Stimulated activated naive CD4-positive, alpha-beta T cell (primary cell): ENCODE measurements around the gene RTTN.

Experiments used
- DNase-seq, 6 experiments: peaks; one replicate each; lab custom pipeline; 2025; lab: John Stamatoyannopoulos, UW

RTTN gene

DNA sequence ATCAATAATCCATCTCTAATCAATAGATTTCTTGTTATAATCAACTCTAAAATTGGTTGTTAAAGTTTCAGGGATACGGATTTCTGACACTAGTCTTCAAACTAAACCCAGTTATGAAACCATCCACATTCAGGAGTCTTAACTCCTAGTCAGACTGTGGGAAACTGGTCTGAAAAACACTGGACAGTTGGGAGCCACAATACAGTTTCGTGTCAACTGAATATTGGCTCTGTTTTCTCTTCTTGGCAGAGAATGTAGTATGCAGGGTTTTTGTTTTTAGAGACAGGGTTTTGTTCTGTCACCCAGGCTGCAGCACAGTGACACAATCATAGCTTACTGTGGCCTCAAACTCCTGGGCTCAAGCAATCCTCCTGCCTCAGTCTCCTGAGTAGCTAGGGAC lies 123.1 kb downstream of the RTTN start:
- no peak for DNase-seq

DNA sequence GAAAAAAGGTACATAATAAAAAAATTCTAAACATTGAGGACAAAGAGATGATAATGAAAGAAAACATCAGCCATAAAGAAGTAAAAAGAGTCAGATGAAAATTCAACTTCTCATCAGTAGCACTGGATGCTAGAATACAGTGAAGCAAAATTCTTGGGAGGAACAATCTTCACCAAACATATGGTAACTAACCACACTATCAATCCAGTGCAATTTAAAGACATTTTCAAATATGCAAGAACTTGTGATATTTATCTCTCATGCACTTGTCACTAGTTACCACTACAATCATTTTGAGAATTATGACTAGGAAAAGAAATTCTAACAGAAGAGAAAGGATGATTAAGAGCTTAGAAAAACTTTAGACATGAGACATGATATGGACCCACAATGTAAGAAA lies 127.4 kb downstream of the RTTN start:
- no peak for DNase-seq

DNA sequence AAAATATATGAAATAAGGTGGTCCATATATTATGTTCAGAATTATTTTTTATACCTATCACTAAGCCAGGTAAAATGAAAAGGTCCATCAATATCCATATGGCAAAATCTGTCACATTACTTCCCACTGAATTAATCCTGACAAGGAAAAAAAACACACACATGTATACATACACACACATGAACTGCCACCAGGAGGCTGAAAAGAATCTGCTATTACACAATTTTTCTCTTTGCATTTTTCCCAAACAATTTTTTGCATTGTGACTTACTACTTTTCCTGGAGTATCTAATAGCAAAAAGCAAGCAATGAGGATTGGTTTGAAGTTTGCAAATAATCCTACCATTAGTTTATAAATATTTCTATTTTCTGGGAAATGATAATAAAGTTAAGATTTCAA lies 129.6 kb downstream of the RTTN start:
- no peak for DNase-seq

DNA sequence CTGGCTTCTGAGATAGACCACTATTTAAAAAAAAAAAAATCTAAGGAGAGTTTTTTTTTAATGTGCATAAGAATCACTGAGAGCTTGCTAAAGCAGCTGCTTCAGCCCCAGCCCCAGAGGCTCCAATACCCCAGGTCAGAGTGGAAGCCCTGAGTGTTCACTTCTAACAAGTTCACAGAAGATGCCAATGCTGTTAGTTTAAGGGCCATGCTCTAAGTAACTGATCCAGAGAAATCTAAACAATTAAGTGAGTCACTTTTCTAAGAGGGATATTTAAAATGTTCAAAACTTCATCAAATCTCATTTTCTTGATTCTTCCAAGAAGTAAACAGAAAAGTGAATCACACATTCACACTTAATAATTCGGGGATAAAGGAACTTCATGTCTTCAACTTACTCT lies 131.4 kb downstream of the RTTN start:
- no peak for DNase-seq

DNA sequence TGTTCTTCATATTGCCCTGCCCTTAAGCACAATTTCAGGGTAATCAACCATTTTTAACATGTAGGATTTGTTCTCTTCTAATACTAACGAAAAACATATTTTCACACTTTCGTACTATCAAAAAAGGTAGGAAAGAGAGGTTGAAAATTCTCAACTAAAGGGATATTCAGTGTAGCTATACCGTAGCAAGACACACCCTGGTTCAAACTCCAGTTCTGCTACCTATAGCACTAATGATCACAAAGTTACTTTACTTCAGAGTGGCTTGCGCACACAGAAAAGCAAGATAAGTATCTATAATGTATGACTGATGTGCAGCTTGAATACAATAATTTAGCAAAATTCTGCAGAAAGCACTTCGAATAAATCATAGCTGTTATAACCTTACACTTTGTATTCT lies 132.1 kb downstream of the RTTN start:
- no peak for DNase-seq

DNA sequence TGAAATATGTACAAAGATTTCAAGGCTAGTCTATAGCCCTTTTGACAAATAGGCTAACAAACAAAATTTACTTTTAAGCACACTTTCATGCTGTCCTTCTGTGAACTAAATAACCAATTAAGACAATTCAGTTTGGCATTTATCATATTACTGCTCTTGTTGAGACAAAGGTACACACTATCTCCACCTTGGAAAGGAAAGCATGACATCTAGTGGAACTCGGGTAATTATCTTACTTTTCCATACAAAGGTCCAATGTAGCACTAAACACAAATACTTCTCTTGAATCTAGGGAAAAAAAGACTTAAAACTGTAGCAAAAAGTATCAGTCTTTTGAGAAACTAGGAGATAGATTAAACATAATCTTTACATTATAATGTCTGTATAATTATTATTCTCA lies 132.8 kb downstream of the RTTN start:
- DNase-seq, result no peak

DNA sequence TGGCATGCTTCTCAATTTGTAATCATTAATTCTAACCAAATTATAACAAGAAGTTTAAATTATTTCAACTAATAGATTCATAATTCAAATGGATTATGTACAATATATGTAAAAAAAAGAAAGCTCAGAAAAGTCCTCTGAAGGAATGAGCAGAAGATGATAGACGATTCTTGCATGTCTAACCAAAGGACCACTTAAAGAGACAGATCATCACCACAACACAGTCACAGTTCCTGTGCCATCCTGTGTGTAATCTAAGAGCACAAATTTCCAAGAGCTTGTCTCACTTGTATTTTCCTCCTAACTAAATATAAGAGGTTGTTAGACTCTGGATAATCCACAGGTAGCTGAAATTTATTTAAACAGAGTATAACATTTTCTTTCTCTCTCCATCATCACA lies 135.5 kb downstream of the RTTN start:
- DNase-seq, result no peak

DNA sequence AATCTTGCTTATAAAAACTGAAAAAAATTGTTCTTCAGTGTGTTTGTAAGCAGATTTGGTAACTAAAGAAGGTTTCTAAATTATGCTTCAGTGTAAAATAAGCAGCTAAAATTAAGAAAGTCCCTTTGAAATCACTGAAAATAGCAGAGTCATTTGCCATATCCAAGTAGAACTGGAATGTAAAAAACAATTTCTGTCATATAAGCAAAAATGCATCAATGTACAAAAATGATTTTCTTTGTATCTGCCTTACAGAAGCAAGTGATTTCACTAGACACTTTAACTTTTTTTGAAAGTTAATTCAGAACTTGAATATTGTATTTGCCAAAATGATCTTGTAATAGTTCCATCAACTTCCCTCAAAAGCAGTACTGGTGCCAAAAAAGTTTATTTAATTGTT lies 136.1 kb downstream of the RTTN start:
- DNase-seq, result no peak

DNA sequence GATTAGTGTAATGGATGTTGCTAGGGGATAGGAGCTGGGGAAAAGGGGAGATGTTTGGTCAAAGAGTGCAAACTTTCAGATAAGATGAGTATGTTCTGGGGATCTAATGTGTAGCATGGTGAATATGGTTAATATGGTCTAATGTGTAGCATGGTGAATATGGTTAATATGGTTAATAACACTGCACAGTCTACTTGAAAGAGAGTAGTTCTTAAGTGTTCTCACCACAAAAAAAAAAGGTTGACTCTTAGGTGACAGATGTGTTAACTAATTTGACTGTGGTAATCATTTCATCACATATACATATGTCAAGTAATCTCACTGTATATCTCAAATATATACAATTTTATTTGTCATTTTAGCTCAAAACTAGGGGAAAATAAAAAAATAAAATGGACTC lies 136.5 kb downstream of the RTTN start:
- DNase-seq, result no peak

DNA sequence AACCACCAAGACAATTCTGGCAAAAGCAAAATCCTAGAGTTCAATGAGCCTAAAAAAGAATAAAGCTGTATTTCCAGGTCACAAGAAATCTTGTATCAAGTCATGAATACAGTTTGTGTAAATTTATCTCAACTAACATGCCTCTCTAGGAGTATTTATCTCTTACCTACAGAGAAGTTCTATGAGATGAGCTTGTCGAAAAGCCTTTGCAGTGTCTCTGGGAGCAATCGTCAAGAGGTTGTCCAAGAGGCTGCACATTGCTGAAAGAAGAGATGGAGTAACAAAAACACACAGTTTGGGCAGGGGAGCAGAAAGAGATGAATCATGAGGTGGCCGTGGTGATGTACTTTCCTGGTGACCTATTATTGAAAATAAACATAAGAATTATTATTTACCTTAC lies 145.8 kb downstream of the RTTN start:
- DNase-seq, result no peak

DNA sequence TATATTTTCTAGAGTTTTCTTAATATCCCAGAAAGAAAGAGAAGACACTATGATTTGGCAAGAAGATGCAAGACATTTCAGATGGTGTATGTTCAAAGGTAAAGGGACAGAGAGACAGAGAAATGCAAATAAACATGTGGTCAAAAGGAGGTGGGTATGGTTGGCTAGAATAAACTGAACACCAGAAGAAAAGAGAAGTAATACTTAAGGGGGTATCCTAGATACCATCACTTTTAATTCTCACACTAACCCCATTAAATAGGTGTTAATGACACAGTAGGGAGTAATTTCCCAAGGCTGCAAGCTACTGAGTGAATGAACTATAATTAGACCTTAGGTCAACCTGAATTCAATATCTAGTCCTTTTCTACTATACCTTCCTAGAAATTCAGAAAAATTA lies 146.6 kb downstream of the RTTN start:
- DNase-seq, result no peak

DNA sequence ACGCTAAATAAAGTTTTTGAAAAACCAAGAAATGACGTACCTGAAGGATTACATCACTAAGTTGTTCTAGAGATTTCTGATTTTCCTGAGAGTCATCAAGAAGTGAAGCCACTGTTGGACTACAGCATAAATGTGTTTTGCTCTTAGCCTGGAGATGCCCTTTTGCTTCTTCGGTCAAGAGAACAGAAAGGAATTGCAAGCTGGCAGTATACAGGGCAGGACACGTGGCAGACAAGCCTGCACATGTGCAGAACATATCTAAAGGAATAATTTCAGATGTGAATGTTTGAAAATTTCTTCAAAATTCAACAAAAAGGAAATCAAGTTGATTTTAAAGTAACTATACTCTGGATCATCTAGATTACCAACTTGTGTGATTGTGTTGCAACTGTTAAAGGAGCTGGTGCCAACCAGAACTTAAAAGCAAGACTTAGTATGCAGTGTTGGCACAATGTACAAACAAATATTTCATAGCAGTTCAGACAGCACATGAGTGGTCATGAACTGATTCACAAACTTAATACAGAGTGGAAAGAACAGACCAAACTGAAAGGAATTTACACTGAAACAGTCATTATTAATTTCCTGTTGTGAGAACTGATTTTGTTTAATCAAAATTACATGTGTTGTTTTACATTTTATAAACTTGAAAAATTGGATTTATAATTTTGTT lies 157.4 kb downstream of the RTTN start:
- DNase-seq, result no peak

DNA sequence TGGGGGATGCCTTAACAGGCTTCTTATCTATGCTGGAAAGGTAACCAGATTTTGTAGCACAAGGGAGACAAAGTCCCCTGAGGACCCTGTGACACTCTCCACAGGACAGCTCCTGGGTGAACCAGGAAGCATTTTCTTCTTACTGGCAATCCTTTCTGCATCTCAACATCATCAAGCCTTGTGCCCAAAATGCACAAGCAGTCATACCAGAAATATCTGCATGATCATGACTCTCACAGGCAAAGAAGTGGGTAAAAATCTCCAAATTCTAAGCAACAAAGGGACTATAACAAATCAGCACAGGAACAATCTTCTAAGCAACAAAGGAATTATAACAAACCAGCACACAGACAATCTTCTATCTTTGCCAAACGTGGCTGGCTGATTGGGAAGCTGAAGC lies 158.7 kb downstream of the RTTN start:
- DNase-seq, result no peak

DNA sequence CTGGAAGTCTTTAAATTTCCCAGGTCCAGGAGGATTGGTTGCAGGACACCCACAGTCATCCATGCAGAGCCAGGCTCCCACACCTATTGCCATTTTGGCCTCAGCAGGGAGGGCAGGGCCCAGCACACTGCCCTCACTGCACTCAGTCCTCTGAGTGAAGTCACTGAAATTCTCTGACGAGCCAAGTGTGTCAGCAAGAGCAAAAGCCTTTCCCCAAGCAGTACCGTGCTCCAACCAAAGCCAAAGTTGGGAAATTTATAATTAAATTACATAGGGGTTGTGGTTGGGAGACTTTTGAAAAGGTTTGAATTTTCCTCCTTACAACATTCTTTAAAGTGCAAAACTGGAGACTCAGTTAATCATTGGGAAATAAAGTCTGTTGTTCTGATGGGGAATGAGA lies 159.3 kb downstream of the RTTN start:
- no peak for DNase-seq

DNA sequence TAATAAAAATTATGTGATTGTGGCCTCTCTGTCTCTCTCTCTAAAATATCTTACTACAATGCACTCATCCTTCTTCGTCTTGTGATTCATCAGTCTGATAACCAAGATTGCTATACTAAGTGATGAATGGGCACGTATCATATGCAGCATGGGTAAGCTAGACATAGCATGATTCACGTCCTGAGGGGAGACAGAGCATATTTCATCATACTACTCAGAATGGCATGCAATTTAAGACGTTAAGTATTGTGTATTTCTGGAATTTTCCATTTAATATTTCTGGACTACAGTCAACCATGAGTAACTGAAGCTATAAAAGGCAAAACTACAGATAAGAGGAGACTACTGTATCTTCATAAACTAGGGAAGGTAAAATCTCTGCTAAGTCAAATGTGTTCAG lies 160.9 kb downstream of the RTTN start:
- no peak for DNase-seq

DNA sequence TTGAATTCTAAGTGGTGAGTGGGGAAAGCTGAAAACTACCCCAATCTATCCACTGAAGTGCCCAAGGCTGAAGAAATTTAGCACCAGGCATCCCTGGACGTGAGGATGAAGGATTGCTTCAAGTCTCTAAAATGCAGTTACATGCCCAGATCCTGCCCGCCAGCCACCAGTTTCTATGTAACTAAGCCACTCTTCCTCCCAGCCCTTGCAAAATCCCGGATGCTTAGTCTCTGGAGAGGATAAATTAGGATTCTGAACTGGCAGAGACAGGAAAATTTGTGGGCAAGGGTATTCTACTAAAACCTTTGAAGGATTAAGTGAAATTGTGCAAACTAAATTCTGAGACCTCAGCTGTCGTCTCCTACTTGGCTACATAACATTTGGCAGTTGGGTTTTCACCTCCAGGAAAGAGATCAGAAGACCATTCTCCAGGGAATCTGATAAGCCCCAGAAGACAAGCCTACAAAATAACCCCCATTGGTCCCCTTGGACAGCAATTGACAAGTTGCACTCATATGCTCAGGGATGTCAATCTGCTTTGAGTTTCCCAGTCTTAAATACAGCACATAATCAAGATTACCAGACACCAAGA lies 163.9 kb downstream of the RTTN start:
- DNase-seq, result no peak

DNA sequence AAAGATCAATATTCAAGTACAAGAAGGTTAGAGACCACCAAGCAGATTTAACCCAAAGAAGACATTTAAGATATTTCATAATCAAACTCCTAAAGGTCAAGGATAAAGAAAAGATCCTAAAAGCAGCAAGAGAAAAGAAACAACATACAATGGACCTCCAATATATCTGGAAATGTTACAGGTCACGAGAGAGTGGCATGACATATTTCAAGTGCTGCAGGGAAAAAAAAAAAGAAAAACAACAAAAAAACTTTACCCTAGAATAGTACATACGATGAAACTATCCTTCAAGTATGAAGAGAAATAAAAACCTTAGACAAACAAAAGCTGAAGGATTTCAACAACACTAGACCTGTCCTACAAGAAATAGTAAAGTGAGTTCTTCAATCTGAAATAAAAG lies 166.3 kb downstream of the RTTN start:
- DNase-seq, result no peak

DNA sequence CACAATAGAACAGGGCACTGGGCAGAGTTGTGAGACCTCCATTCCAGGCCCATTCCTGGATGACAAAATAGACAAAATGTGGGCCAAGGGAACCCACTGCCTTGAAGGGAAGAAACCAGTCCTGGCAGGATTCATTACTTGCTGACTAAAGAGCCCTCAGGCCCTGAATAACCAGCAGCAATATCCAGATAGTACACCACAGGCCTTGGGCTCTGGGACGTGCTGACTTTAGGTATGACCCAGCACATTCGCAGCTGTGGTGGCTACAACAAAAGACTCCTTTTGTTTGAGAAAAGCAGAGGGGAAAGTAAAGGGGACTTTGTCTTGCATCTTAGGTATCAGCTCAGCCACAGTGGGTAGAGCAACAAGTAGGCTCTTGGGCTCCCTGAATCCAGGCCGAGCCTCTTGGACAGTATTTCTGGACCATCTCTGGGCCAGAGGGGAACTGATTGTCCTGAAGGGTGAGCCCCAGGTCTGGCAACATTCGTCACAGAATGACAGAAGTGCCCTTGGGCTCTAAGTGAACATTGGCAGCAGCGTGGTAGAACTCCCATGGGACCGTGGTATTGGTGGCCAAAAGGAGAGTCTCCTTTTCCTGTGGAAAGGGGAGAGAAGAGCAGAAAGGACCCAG lies 167.9 kb downstream of the RTTN start:
- DNase-seq, result no peak

DNA sequence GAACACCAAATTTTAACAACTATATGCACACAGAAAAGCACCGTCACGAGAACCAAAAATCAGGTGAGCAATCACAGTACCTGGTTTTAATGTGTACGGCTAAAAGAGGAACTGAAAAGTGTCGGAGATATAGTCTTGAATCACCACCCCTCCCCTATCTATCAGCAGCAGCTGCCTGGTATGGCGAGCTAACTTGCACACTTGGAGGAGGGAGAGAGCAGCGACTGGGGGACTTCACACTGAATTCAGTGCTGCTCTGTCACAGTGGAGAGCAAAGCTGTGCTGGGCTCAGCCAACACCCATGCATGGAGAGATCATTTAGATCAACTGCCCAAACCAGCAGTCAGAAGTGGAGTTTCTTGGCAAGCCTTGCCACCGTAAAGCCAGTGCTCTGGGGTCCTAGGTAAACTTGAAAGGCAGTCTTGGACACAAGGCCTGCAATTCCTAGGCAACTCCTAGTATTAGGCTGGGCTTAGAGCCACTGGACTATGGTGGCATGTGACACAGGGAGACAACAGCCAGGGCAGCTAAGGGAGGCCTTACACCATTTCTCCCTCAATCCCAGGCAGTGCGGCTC lies 168.6 kb downstream of the RTTN start:
- no peak for DNase-seq

DNA sequence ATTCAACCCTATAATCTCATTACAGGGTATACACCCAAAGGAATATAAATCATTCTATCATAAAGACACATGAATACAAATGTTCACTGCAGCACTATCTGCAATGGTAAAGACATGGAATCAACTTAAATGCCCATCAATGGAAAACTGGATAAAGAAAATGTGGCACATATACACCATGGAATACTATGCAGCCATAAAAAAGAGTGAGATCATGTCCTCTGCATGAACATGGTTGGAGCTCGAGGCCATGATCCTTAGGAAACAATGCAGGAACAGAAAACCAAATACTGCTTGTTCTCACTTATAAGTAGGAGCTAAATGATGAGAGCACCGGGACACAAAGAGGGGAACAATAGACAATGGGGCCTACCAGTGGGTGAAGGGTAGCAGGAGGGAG lies 169.3 kb downstream of the RTTN start:
- no peak for DNase-seq

DNA sequence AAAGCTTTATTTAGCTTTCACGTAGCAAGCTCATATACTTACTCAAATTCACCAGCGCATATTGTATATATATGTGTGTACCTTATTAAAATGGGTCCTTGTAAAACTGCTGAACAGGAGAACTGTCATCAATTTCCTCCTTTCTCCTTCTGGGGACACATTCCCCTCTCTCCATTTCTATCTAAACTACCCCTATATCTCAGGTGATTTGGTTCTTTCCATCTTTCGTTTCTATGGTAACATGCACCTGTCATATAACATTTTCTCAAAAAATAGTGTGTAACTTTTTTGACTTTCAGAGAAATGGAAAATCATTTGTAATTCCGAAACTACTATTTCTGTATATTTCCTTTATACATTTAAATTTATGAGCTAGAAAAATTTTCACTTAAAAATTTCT lies 174.3 kb downstream of the RTTN start:
- no peak for DNase-seq

DNA sequence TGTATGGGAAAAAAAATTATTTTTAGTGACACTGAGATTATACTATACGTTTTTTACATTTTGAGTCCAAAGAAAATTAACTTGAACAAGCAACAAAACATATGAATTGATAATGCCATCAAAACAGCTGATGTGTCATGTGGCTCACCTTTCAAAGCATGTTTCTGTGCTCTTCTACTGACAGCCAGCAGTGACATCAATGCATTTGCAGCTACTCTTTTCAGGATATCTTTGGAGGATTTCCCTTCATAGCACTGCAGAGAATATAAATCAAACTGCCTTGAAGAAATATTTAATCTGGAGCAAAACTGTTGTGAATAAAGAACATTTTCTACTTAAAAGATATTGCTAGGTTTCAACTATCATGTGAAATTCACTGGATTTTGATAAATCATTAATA lies 174.8 kb downstream of the RTTN start:
- no peak for DNase-seq

DNA sequence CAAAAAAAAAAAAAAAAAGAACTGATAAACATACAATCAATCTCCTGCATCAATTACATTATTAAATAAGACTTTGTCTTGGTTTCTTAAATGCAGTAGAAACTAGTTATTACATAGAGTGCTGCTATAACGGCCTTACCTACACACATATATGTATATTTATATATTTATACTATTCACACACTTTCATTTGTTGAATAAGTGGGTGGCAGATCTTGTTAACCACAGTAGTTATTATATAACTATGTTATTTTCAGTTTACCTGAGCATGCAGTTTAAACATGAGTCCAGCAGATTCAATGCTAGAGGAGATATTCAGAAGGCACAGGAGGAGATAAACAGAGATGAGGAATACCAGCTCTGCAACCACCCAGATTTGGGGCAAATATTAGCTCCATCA lies 176.3 kb downstream of the RTTN start:
- DNase-seq, result no peak

DNA sequence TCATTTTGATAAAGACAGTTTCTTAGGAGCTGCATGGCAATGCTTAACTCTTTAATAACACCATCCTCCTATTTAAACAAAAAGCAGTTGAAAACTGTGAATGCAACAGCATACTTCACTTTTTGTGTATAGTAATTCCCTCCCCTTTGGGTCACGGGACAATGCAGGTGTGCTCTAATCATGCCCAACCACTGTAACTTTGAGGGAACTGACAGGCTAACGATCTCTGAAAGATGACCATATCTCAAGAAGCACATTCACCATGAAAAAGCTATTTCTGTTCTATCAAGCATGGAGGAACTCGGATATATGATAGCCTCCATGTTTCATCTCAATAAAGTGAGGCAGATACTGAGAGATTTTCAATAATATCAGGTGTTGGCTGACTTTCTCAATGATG lies 176.8 kb downstream of the RTTN start:
- DNase-seq, result no peak
